GM21526 (cell line): Measurements from ENCODE around the gene ZEB2.

Experiments
- ATAC-seq: cut with Tn5 transposase; IDR thresholded peaks from one replicate; pipeline ENCODE4 v1.9.1; 2021; ENCODE audit warnings: moderate library complexity; ENCODE audit not compliant: unreplicated experiment, low FRiP score

Gene ZEB2

DNA sequence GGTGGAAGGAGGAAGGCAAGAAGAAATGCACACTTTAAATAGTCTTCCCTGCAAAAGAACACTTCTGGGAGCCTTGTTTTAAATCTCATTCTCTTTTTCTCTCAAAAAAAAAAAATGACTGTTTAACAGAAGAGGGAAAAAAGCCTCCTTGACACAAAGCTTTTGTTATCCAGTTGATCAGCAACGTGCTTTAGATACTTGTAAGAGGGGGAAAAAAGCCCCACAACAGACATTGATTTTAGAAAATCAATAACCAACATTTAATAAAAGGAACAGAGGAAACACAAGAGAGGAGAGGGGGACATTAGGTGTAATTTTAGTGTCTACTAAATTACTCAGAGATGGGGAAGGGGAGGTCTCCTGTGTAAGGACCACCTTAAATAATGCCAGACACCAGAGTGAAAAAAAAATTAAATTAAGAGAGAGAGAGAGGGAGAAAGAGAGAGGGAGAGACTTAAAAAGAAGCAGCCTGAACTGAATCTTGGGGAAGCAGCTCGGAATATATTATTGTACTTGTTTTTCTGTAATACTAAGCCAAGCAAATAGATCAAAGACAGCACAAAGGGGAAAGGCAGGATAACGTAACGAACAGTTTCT is 4.7 kb downstream of the ZEB2 start:
- ATAC-seq: no peak

DNA sequence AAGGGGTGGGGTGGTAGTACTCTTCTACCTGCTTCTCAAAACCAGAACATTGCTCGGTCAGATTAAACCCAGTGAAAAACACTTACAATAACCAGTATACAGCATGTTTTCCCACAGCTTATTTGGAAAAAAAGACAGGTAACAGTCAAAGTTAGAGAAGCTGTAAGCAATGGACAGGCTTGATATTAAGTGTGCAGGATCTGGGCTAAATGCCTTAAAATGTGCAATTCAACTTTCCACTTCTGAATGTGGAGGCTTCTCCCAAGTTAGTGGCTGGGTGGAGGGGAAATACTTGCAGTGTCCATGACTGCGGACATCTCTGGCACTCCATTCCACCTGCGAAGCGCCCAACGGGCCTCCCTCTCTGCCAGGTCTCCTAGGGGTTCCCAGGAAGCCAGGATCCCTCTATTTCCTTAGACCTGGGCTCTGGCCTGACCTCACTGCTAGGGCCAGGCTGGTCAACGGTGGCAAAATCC is 5.3 kb downstream of the ZEB2 start:
- no peak for ATAC-seq

DNA sequence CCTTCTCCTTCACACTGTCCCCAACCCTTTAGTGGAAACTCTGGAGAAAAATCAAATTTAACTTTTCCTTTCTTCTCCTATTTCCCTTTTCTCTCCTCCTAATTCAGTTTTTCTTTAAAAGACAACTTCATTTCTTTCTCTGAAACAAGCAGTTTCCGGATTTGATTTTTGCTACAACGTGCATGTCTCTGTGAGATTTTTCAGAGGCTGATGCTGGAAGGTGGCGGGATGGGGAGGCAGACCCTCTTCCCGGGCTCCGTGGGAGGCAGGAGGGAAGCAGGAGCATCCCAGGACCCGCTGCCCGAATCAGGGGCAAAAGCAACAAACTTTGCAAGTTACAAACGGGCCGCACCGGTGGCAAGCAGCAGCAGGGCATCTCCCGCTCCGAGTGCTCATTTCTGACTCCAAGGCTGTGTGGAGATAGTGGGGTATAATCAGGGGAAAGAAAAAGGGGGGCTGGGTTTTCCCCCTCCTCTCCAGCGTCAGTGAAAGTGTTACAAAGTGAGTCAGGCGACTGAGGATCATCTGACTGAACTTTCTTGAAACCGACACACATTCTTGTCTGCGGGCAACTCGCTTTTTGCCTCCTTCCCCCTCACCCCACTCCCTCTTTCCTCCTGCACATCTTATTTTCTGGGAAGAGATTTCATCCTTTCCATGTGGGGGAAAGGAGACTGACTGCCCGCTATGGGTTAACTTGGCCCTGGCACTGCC is 6.4 kb downstream of the ZEB2 start:
- ATAC-seq: no peak

DNA sequence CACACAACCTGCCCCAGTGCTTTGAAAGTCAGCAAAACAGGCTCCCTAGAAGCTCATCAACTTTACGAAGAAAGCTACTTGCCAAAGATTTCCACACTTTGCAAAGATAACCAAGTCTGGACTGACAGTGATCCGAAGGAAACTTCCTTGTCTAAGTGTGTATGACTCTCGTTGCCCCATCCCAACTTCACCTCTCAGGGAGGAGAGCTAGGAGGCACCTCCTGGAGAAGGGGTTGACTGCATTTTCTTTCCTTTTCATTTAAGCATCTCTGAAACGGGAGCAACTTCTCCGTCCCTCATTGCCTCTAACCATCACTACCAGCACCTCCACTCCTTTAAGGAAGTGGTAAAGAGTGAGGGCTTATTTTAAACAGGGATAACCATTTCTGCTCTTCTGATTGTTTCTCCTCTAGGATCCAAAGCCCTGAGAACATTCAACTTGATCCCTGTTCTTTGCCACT is 7.0 kb downstream of the ZEB2 start:
- no peak for ATAC-seq

DNA sequence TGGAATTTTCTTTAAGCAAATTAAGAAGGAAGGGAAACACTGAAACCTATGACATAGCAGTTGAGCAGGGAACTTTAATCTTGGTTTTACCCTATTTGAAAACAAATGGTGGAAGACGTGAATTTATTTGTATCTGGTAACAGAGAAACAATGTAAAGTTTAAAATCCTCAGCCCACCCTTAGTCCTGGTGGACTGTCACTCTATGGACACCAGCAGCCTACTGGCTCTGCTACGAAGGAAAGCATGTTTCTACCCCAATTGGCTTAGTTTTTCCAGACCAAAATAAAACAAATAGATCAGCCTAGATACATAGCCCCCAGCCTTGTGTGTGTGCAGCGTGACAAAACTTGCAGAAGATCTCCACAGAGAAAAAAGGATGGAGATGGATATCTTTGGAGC is 7.4 kb downstream of the ZEB2 start:
- no peak for ATAC-seq

DNA sequence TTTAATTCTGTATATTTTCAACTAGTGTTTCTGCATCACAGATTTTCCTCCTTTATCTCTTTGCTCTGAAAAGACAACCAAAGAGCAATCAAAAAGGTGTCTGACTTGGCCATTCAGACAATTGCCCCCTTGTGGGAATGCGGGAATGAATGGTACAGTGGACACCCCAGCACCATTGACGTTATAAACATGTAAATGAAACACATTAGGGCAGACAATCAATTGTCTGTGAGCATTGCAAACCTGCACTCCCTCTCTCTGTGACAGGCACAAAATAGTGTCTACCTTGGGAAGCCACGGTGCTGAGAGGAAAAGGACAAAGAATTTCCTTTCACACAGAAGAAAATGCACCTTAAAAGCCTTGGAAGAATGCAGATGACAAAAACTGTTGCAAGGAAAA is 8.0 kb downstream of the ZEB2 start:
- no peak for ATAC-seq

DNA sequence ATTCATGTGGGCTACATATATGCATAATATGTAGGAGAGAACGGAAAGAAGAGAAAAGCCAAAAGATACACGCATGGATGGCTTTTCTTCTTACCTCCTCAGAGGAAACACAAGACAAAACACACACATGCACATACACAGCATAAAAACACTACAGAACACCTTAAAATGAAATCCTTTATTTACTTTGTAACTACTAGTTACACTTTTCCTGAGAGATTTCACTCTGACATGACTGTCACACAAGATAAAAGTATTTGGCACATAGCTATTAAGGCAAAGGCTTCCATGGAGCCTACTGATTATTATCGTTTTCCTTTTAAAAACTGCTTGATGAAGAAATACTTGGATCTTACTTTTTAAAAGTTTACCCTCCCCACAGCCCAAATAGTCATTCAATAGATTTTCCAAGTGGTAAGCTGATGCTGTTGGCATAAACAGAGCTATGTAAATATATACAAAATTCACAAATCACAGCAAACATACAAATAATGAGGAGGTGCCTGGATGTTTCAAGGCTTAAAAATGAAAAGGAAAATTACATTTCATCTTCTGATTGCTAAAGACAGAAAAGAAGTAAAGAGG is 8.6 kb downstream of the ZEB2 start:
- ATAC-seq: no peak

DNA sequence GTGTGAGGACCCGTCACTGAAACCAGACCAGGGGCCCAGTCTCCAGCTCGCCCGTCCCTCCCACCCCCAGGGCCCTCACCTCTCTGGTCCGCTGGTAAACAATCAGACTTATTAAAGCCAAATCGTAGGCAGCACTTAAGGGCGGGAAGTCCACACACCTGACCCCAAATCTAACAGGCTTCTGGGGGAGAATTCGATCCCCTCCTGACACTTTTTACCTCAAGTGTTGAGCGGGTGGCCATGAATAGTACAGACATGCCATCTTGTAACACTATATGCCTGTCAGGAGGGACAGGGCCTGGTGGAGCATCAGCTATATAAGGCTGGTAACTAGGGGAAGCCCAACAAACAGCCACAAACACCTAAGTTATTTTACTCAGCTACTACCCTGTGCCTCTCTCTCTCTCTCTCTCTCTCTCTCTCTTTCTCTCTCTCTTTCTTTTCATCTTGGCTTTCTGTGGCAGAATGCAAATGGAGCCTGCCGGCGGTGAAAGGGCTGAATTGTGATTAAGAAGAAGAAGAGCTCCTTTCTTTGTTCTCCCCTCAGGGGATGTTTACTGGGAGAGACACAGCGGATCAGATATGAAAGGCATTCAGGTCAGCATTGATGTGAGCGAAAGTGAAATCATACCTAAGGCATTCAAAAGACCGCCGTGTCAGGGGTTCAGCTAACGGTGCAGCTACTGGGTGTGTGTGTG is 9.5 kb downstream of the ZEB2 start:
- peak; percentile 78 for ATAC-seq

DNA sequence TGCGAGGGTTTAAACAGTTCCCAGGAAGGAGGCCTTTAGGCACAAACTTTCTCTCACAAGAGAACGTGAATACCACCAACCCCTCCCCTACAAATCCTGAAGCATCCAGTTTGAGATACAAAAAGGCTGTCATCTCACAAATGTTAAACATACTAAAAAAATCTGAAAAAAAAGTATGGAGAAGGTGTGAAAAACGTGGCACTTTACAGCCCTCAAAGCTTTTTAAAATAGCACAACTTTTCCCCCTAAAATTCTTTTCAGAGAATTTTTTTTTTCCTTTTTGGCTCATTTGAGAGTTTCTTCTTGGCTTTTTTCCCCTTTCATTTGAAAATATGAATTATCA is 10.1 kb downstream of the ZEB2 start:
- ATAC-seq: no peak

DNA sequence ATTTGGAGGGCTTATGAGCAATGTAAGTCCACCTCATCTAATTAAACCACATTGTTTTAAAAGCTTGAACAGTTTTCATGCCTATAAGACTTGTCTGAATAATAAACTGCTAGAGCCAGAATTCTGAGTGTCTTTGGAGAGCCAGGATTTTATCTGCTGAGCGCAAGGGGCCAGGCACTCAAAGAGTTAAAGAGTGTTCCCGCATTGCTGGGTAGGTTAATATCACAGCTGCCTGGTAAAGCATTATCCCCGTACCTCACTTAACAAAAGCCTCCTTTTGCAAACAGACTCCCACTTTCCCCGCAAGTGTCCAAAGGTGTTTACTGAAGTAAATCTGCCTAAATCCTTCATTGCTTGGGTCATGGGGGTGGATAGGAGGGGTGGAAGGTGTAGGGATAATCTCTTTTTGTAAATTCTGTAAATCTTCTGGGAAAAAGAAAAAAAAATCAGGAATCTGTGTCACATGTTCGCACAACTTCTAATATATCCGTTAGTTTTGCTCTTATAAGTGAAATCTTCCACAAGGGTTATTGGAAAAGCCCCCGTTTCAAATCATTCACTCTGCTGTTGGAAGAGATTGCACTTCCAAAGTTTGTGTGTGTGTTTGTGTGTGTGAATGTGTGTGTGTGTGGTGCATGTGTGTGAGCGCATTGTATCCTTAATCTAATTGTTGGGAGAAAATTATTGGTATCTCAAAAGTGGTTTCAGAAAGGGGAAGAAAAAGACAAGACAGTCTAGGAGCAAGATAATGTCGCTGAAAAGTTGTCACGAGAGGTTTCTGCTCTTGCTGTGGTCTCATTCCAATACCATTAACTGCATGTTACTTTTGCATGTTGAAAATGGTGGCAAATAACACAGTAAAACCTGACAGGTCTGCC is 10.7 kb downstream of the ZEB2 start:
- ATAC-seq: no peak

DNA sequence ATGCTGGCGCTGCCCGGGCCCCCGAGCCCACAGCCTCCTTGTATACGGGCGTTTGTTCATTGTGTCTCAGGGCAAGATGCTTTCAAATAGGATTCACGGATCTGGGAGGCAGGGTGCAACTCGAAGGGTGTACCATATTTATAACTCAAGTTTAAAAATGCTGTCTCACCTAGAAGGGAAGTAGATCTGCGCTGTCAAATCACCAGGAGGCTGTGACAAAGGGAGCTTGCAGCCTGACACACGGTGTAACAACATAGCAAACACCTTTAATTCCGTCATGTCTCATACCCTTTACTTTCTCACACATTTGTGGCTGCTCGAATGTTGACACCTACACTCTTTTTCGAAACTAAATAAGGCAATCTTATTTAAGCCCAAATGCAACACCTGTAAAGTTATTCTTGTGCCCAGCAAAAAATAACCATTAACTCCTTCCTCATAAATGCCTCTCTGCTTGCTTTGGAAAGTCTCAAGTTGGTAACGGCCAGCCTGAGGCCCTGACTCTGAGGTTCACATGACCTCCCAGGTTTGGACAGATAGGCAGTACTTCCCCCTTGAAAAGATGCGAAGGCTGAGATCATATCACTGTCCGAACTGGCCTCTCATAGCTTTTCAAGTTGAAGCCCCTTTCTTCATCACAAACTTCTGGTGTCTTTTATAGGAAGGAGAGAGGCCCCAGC is 11.6 kb downstream of the ZEB2 start:
- ATAC-seq: no peak

DNA sequence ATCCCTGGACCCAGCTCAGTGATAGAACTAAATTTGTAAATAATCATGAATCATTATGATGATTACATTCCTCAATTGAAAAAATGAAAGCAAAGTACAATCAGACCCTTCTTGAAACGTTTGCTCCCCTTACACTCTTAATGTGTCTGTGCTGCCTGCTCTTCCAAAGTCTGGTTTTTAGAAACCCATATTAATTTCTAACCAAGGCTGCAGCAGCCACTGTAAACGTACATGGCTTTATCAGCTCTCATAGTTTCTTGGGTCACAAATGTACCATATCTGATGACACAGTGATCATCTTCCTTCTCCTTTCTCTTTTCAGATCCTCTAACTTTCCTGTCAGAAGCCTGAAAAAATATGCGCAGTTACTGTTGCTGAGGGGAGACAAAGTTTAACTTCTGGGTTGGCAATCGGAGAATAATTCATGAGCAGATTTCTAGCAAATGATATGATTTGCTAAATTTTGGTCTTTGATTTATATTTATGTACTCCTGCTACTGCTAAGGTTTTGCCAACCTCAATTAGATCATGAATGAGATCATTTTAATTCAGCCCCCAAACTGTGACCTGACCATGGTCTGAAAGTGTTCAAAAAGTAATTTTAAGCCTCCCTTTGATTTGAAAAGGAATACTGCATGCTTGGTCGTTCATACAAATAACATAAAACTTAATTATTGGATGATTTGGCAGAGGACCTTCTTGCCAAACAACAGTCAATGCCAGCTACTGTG is 12.3 kb downstream of the ZEB2 start:
- ATAC-seq: no peak

DNA sequence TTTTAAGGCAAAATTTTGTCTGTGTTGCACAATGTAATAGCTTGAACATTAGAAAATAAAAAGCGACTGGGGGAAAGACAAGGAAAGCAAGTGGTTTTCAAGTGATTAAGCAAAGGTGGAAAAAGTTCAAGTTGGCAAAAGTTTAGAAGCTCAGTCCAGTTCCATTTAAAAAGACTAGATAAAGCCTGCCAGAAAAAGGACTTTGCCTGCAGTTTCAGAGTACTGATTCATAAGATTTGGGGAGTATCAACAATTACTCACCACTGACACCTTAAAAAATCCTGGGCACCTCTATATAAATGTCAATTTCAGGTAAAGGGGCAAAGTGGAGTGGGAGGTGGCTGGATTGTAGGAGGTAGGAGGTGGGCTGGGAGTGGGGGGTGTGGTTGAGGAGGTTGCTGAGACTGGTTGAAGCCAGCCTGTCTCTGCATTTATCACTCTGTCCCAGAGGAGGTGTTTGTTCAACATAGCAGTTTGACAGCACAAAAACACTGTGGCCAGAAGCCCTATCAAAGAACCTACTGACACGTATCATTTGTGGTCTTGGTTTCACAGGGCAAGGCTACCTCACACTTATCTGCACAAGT is 14.6 kb downstream of the ZEB2 start:
- no peak for ATAC-seq

DNA sequence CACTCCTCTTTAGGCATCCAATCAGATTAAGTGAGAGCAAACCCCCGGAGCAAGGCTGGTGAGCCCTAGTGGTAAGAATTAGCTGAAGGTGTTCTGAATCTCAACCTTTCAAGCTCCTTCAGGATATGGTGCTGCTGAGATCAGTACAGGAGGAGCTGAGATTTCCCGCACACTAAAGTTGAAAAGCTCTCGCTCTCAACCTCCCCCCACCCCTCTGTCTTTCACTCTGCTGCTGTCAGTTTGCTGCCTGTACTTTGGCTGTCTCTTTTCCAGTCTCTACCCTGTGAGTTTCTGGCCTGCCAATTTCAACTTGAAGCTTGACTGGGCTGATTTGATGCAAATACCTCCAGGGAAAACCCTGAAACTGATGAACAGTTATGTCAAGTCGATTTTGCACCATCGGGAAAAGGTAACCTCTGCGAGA is 15.7 kb downstream of the ZEB2 start:
- ATAC-seq: no peak

DNA sequence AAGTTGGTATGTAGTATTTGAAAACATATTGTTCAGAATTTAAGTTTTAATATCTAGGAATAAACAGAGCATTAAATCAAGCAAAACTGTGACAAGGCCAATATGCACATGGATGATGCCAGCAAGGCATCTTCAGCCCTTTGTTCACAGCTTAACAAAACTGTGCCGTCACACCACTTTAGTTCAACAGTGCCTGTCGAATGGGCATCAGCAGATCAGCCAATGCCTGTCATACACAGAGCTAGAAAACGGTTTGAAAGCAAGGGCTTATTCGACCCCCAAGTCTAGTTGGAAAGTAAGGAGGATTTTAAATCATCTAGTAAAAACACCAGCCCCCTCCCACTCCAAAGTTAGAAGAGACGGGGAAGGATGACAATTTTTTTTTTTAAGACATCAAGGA is 16.7 kb downstream of the ZEB2 start:
- no peak for ATAC-seq

DNA sequence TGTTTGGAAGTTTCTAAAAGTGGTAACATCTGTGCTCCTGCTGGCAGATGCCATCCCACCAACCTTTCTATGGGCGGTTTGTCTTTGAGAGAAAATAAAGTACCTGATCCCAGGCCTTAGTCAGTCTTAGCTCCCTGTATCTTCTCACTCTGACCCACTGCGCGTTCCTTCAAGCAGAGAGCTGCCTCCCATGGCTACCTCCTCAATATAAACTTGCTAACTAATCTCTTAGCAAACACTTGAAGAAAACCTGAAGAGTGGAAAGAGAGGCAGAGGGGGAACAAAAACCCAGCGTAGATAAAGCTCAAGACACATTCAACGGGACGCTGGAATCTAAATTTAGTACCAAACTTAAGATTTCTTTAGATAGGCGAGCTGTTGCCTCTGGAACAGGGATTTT is 17.6 kb downstream of the ZEB2 start:
- ATAC-seq: no peak

DNA sequence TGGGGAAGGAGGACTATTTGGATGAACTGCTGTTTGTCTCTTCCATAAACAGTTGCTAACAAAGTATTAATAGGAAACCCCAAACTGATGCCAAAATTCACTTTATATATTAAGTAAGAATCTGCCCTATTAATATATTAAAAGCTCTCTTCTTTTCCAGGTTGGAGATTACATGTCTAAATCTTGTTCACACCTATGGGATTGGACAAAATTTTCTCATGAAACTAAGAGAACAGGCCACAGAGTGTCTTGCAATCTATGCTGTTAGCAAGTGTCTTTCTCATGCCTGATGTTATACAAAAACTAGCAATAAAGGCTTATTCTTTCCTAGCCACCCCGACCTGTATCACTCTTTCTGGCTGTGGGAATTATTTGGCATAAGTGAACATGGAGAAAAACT is 18.3 kb downstream of the ZEB2 start:
- ATAC-seq: no peak

DNA sequence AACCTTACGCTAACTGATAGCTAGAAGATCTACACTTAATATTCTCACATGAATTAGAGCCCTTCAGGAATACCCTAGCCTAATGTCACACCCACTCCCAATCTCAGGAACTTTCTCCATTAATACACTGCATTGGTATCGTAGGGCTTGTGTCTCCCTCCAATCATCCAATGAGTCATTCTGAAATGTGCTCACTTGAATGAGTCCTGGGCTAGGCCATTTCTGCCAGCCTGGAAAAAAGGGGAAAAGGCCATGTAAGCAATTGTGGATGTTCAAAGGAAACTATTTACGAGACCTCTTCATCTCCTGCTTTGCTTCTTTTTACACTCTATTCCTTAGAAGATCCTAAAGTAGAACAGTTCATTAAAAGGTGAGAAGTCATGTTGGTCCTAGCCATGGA is 18.8 kb downstream of the ZEB2 start:
- ATAC-seq: no peak

DNA sequence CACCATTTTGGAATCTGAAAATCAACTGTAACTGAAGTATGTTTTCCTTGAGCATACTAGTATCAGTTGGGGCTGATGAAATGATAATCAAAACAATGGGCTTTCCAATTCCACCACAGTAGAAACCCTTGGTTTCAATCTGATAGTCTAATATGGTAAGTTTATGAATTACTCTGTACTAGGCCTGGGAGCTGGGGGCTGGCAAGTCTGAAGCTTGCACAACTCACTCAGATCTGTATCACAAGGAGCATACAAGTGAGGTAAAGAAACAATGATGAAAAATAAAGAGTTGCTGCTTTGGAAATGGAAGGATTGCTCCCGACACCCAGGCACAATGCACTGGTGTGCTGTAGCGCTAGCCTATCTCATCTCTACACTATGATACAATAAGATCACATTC is 19.4 kb downstream of the ZEB2 start:
- no peak for ATAC-seq
